ENCODE measurements around the gene GPR160. TPM values are rescaled to one million over a fixed set of nuclear protein-coding genes. Genes with fewer than 3 reads are reported as not detected.
A peak's percentile ranks its signal among the peaks of the same experiment; 100 is the strongest.

The GPR160 gene
- total RNA-seq, 1 experiment from 2014 or later = 4.3 TPM

- Histone ChIP-seq H3K4me3 (no peak overlapping the region), H3K9me3 (no peaks in the 10 kb centered on the region), H3K36me3 (peaks cover 42% of the 10 kb centered on the region), H3K27me3 (no peaks in the 10 kb centered on the region)
- no peak for DNase-seq
These were observed 90.6 kb downstream of the GPR160 start for GRCh38 chr3:170128259-170128976.

- H3K4me3 ChIP-seq = no peak overlapping the region
- no peaks in the 10 kb centered on the region for H3K9me3 ChIP-seq
- H3K27me3 ChIP-seq = no peaks in the 10 kb centered on the region
- peak; percentile 35 for DNase-seq
- peaks cover 48% of the 10 kb centered on the region for H3K36me3 ChIP-seq
These were observed 91.2 kb downstream of the GPR160 start for GRCh38 chr3:170128977-170129431.

GRCh38 chr3:170130532-170130931 is 92.7 kb downstream of the GPR160 start:
- H3K27me3 ChIP-seq = no peaks in the 10 kb centered on the region
- peaks cover 63% of the 10 kb centered on the region for H3K36me3 ChIP-seq
- no peak overlapping the region for H3K4me3 ChIP-seq
- H3K9me3 ChIP-seq = no peaks in the 10 kb centered on the region
- no peak for DNase-seq

DNA sequence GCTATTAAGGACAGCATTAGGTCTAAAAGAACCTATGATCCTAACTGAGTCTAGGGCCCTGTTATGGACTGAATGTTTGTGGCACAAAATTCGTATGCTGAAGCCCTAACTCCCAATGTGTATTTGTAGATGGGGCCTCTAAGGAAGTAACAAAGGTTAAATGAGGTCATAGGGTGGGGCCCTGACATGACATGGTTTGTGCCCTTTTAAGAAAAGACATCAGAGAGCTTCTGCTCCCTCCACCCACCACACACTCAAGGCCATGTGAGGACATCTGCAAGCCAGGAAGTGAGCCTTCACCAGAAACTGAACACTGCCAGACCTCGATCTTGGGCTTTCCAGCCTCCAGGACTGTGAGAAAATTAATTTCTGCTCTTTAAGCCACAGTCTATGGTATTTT is 94.5 kb downstream of the GPR160 start:
- no peaks in the 10 kb centered on the region for H3K9me3 ChIP-seq
- H3K27me3 ChIP-seq = no peaks in the 10 kb centered on the region
- peaks cover 75% of the 10 kb centered on the region for H3K36me3 ChIP-seq
- no peak for DNase-seq
- no peak overlapping the region for H3K4me3 ChIP-seq

Other genes with a start within 250 kb of the GPR160 start
- gene LRRIQ4, start 225.1 kb upstream of the GPR160 start, total RNA-seq (2014; rRNA removed; shearing (Covaris generic); ENCODE audit: low replicate concordance) = not detected in 2 replicates
- 3.9 and 12.2 TPM in 2 replicates for gene LRRC34, start 225.1 kb upstream of the GPR160 start, total RNA-seq (2014; rRNA removed; shearing (Covaris generic); ENCODE audit: low replicate concordance)
- gene LRRC31, start 168.1 kb upstream of the GPR160 start, total RNA-seq (2014; rRNA removed; shearing (Covaris generic); ENCODE audit: low replicate concordance) = not detected in 2 replicates
- gene SAMD7, start 126.4 kb upstream of the GPR160 start, total RNA-seq (2014; rRNA removed; shearing (Covaris generic); ENCODE audit: low replicate concordance) = not detected in 2 replicates
- 12.2 and 28.1 TPM in 2 replicates for gene SEC62, start 71.2 kb upstream of the GPR160 start, total RNA-seq (2014; rRNA removed; shearing (Covaris generic); ENCODE audit: low replicate concordance)
- 9.5 and 11.1 TPM in 2 replicates for gene PHC3, start 143.7 kb downstream of the GPR160 start, total RNA-seq (2014; rRNA removed; shearing (Covaris generic); ENCODE audit: low replicate concordance)
- 34.6 and 40.2 TPM in 2 replicates for gene PRKCI, start 184.4 kb downstream of the GPR160 start, total RNA-seq (2014; rRNA removed; shearing (Covaris generic); ENCODE audit: low replicate concordance)

Data from MG63 (cell line).